Activated CD4-positive, alpha-beta T cell treated with anti-CD3 and anti-CD28 coated beads for 36 hours (primary cell): ENCODE measurements around the gene SMIM35. TPM values are rescaled to one million over a fixed set of nuclear protein-coding genes. Genes with fewer than 3 reads are reported as not detected.
"Not testable (repeated sequence)": the region's sequence is repeated elsewhere in the genome, so short reads cannot be mapped to it uniquely, and the experiment has no call there.

Source experiments
- ATAC-seq: fragments of 200-7000 bp; cut with Tn5 transposase; one replicate; pipeline ENCODE4 v1.10.0; 2021; ENCODE audit warnings: mild to moderate bottlenecking, moderate library complexity
- CTCF ChIA-PET: fragments of 350-600 bp; sonication (Branson Sonifier 250); formaldehyde crosslinking; loops from one replicate; lab custom pipeline; 2021; ENCODE audit warnings: antibody characterized with exemption; lab: Charles Lee
- POLR2A ChIA-PET: fragments of 350-600 bp; sonication (Branson Sonifier 250); formaldehyde crosslinking; loops from one replicate; lab custom pipeline; 2021; ENCODE audit warnings: antibody characterized with exemption, inconsistent platforms; lab: Charles Lee
- DNase-seq: peaks from one replicate; pipeline ENCODE4 v3.0.0-alpha.2; 2020
- H3K27ac Mint-ChIP-seq: one replicate; pipeline ENCODE4 v1.8.0; 2021; ENCODE audit warnings: mixed read lengths
- H3K27me3 Mint-ChIP-seq: one replicate; pipeline ENCODE4 v1.8.0; 2021; ENCODE audit warnings: mixed read lengths
- H3K36me3 Mint-ChIP-seq: one replicate; pipeline ENCODE4 v1.8.0; 2021; ENCODE audit warnings: low read depth, mixed read lengths
- H3K4me1 Mint-ChIP-seq: one replicate; pipeline ENCODE4 v1.8.0; 2021; ENCODE audit warnings: mixed read lengths
- H3K4me3 Mint-ChIP-seq: one replicate; pipeline ENCODE4 v1.8.0; 2021; ENCODE audit warnings: mild to moderate bottlenecking, moderate library complexity, mixed read lengths
- H3K9me3 Mint-ChIP-seq: one replicate; pipeline ENCODE4 v1.8.0; 2021; ENCODE audit warnings: low read depth, mixed read lengths
- intact Hi-C, 2 experiments: fragments of 100-400 bp; cut with DNase I in 1 of 2; cut with micrococcal nuclease in 1 of 2; formaldehyde crosslinking; loops; one replicate each; pipeline versions ENCODE4 v1.14.2 to v1.15.1; 2022 to 2024; cut with DNase I, micrococcal nuclease
- total RNA-seq, 2 experiments: library from RNA; stranded (reverse); gene quantifications; one replicate each; pipeline ENCODE4 v1.2.3, GENCODE V29; 2021

The SMIM35 gene
- total RNA-seq, 2 experiments from 2014 or later: 0.09 TPM; not detected in 1

- Mint-ChIP-seq H3K36me3 (no peaks in the 10 kb centered on the region), H3K4me3 (no peak overlapping the region), H3K9me3 (no peaks in the 10 kb centered on the region), H3K27me3 (no peaks in the 10 kb centered on the region), H3K4me1 (no peaks in the 10 kb centered on the region), H3K27ac (no peak overlapping the region)
- DNase-seq (no peak), ATAC-seq (no peak)
- CTCF ChIA-PET: no interaction called here
- POLR2A ChIA-PET: no interaction called here
- intact Hi-C loops: no loop called here
Measured at GRCh38 chr11:118074785-118075184, 12.0 kb downstream of the SMIM35 start.

GRCh38 chr11:118074091-118074685 is 12.6 kb downstream of the SMIM35 start:
- ATAC-seq: no peak

GRCh38 chr11:118073554-118073953 is 13.2 kb downstream of the SMIM35 start:
- ATAC-seq (no peak), DNase-seq (no peak)
- H3K27me3 Mint-ChIP-seq: no peaks in the 10 kb centered on the region
- H3K4me1 Mint-ChIP-seq: no peaks in the 10 kb centered on the region
- H3K27ac Mint-ChIP-seq: no peak overlapping the region
- no peaks in the 10 kb centered on the region for H3K36me3 Mint-ChIP-seq
- POLR2A ChIA-PET: no interaction called here
- intact Hi-C loops: no loop called here
- CTCF ChIA-PET: interaction anchor here (1.4 kb wide), 1 partner anchor 21 kb away, joined by 5 read pairs; no protein-coding TSS in a partner anchor
- H3K9me3 Mint-ChIP-seq: no peaks in the 10 kb centered on the region
- H3K4me3 Mint-ChIP-seq: no peak overlapping the region

More at GRCh38 chr11:118074091-118074685, 12.6 kb downstream of the SMIM35 start:
- DNase-seq: no peak
- H3K27me3 Mint-ChIP-seq: no peaks in the 10 kb centered on the region
- no peak overlapping the region for H3K4me3 Mint-ChIP-seq
- H3K27ac Mint-ChIP-seq: no peak overlapping the region
- CTCF ChIA-PET: interaction anchor here (1.4 kb wide), 1 partner anchor 22 kb away, joined by 5 read pairs; no protein-coding TSS in a partner anchor
- H3K9me3 Mint-ChIP-seq: no peaks in the 10 kb centered on the region
- no peaks in the 10 kb centered on the region for H3K4me1 Mint-ChIP-seq
- POLR2A ChIA-PET: no interaction called here
- no peaks in the 10 kb centered on the region for H3K36me3 Mint-ChIP-seq
- intact Hi-C loops: no loop called here

GRCh38 chr11:118071416-118072030 is 15.2 kb downstream of the SMIM35 start:
- H3K27me3 Mint-ChIP-seq: no peaks in the 10 kb centered on the region
- no peak overlapping the region for H3K4me3 Mint-ChIP-seq
- no peak overlapping the region for H3K27ac Mint-ChIP-seq
- POLR2A ChIA-PET: interaction anchor here (0.6 kb wide), 1 partner anchor 53 kb away, joined by 4 read pairs; no protein-coding TSS in a partner anchor
- CTCF ChIA-PET: interaction anchor here (0.5 to 1.2 kb wide), 5 partner anchors 18 to 450 kb away, joined by 3 to 5 read pairs (median 3); no protein-coding TSS in a partner anchor
- no peak for DNase-seq
- ATAC-seq: no peak
- intact Hi-C loops: no loop called here
- H3K4me1 Mint-ChIP-seq: no peaks in the 10 kb centered on the region
- no peaks in the 10 kb centered on the region for H3K9me3 Mint-ChIP-seq
- no peaks in the 10 kb centered on the region for H3K36me3 Mint-ChIP-seq

GRCh38 chr11:118068945-118069612 is 17.7 kb downstream of the SMIM35 start:
- intact Hi-C loops: no loop called here
- H3K4me3 Mint-ChIP-seq: no peak overlapping the region
- DNase-seq: no peak
- H3K27me3 Mint-ChIP-seq: no peaks in the 10 kb centered on the region
- POLR2A ChIA-PET: no interaction called here
- CTCF ChIA-PET: no interaction called here
- no peak for ATAC-seq
- no peaks in the 10 kb centered on the region for H3K4me1 Mint-ChIP-seq
- H3K9me3 Mint-ChIP-seq: no peaks in the 10 kb centered on the region
- no peak overlapping the region for H3K27ac Mint-ChIP-seq
- no peaks in the 10 kb centered on the region for H3K36me3 Mint-ChIP-seq

GRCh38 chr11:118068206-118068944 is 18.4 kb downstream of the SMIM35 start:
- Mint-ChIP-seq H3K9me3 (no peaks in the 10 kb centered on the region), H3K27me3 (no peaks in the 10 kb centered on the region), H3K36me3 (no peaks in the 10 kb centered on the region), H3K27ac (no peak overlapping the region), H3K4me1 (no peaks in the 10 kb centered on the region), H3K4me3 (no peak overlapping the region)
- intact Hi-C loops: no loop called here
- DNase-seq (no peak), ATAC-seq (no peak)
- ChIA-PET CTCF (no interaction called here), POLR2A (no interaction called here)

- no peak overlapping the region for H3K27ac Mint-ChIP-seq
- ChIA-PET POLR2A (no interaction called here), CTCF (no interaction called here)
- H3K9me3 Mint-ChIP-seq: no peaks in the 10 kb centered on the region
- H3K4me3 Mint-ChIP-seq: no peak overlapping the region
- ATAC-seq (no peak), DNase-seq (no peak)
- H3K36me3 Mint-ChIP-seq: no peaks in the 10 kb centered on the region
- intact Hi-C loops: no loop called here
- no peaks in the 10 kb centered on the region for H3K27me3 Mint-ChIP-seq
- no peaks in the 10 kb centered on the region for H3K4me1 Mint-ChIP-seq
Measured at GRCh38 chr11:118067006-118067405, 19.8 kb downstream of the SMIM35 start.

GRCh38 chr11:118065384-118065783 is 21.4 kb downstream of the SMIM35 start:
- DNase-seq (no peak), ATAC-seq (no peak)
- CTCF ChIA-PET: no interaction called here
- no peaks in the 10 kb centered on the region for H3K27me3 Mint-ChIP-seq
- no peaks in the 10 kb centered on the region for H3K36me3 Mint-ChIP-seq
- intact Hi-C loops: no loop called here
- H3K27ac Mint-ChIP-seq: no peak overlapping the region
- H3K4me1 Mint-ChIP-seq: no peaks in the 10 kb centered on the region
- H3K9me3 Mint-ChIP-seq: no peaks in the 10 kb centered on the region
- POLR2A ChIA-PET: no interaction called here
- no peak overlapping the region for H3K4me3 Mint-ChIP-seq

- no peak overlapping the region for H3K27ac Mint-ChIP-seq
- intact Hi-C loops: no loop called here
- no peaks in the 10 kb centered on the region for H3K9me3 Mint-ChIP-seq
- no peaks in the 10 kb centered on the region for H3K36me3 Mint-ChIP-seq
- H3K4me1 Mint-ChIP-seq: no peaks in the 10 kb centered on the region
- DNase-seq: no peak
- CTCF ChIA-PET: interaction anchor here (0.7 kb wide), 1 partner anchor 102 kb away, joined by 3 read pairs; no protein-coding TSS in a partner anchor
- POLR2A ChIA-PET: no interaction called here
- ATAC-seq: no peak
- H3K27me3 Mint-ChIP-seq: no peaks in the 10 kb centered on the region
- no peak overlapping the region for H3K4me3 Mint-ChIP-seq
Measured at GRCh38 chr11:118064956-118065355, 21.8 kb downstream of the SMIM35 start.

- DNase-seq, H3K27ac Mint-ChIP-seq, H3K4me1 Mint-ChIP-seq, H3K9me3 Mint-ChIP-seq, ATAC-seq, intact Hi-C loops, H3K27me3 Mint-ChIP-seq, H3K4me3 Mint-ChIP-seq, H3K36me3 Mint-ChIP-seq, POLR2A ChIA-PET: not testable (repeated sequence)
- CTCF ChIA-PET: interaction anchor here (1.9 kb wide), 1 partner anchor 9 kb away, joined by 7 read pairs; no protein-coding TSS in a partner anchor
Measured at GRCh38 chr11:118062631-118063030, 24.1 kb downstream of the SMIM35 start.

GRCh38 chr11:118062181-118062580 is 24.6 kb downstream of the SMIM35 start:
- H3K36me3 Mint-ChIP-seq, DNase-seq, H3K27ac Mint-ChIP-seq, H3K4me3 Mint-ChIP-seq, H3K27me3 Mint-ChIP-seq, intact Hi-C loops, H3K4me1 Mint-ChIP-seq, ATAC-seq, H3K9me3 Mint-ChIP-seq, POLR2A ChIA-PET: not testable (repeated sequence)
- CTCF ChIA-PET: interaction anchor here (0.7 to 1.9 kb wide), 3 partner anchors 9 to 229 kb away, joined by 3 to 10 read pairs (median 7); no protein-coding TSS in a partner anchor
